ENCODE measurements around the gene ZNF827. TPM values are rescaled to one million over a fixed set of nuclear protein-coding genes. Genes with fewer than 3 reads are reported as not detected.

ZNF827 gene
- total and polyA plus RNA-seq, 2 of the 8 experiments (the other 6 are each of a cell fraction or from before 2014, with no cell fraction given) = 25.3 to 26.2 TPM

DNA sequence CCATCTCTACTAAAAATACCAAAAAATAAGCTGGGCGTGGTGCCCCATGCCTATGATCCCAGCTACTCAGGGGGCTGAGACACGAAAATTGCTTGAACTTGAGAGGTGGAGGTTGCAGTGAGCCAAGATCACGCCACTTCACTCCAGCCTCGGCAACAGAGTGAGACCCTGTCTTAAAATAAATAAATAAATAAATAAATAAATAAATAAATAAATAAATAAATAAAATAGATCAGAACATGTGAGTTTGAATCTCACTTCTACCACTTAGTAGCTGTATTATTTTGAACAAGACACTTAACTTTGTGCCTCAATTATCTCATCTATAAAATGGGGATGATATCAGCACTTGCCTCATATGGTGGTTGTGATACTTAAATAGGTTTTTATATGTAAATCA, 168.5 kb downstream of the ZNF827 start (continued):
- TF ChIP-seq TBP (IDR thresholded peaks at IDR 0.05; ENCODE audit: low read depth, low read length) = no peak

Measured in H1 (cell line).